Hematopoietic multipotent progenitor cell treated with erythropoietin and hydrocortisone succinate and interleukin-3 and kit ligand, for 4 days (in vitro differentiated cells): ENCODE data around the gene FBN2.

ENCODE experiments used
- DNase-seq: peaks from one replicate; pipeline ENCODE4 v3.0.0-alpha.2; 2015

The FBN2 gene

DNA sequence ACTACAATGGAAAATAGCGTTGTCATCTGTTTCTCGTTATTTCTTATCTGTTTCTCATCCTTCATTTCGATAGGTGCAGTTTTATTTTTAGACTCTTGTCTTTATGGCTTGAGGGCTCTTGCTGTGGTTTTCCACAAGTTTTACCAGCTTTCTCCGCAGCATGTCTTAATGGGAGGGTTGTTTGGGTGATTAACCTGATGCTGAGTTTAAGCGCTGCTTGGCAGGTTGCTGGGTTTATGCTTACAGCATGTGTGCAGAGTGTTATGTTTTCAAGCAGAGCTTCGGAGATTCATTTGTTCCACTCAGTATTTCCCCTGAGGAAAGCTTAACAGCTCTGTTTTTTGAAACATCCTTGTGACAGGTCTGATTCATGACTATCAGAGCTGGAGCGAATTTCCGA lies 300.5 kb downstream of the FBN2 start:
- DNase-seq, result no peak

- no peak for DNase-seq
Observed at GRCh38 chr5:128237000-128237399, 301.0 kb downstream of the FBN2 start.

DNA sequence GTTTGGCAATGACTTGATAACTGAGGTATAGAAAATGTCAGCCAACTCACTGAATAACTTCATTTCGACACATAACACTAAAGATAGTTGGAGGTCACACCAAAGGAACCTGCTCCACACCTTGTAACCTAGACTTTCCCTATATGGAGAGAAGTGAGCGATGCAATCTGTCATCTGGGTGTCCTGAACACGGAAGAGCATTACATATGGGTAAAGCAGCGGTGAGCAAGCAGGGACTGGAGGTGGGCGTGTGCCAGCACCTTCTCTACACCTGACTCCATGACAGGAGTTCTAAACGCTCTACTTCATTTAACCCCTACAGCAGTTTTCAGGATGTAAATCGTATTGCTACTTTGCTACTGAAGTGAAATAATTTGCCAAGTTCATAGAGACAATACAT lies 301.7 kb downstream of the FBN2 start:
- no peak for DNase-seq

DNA sequence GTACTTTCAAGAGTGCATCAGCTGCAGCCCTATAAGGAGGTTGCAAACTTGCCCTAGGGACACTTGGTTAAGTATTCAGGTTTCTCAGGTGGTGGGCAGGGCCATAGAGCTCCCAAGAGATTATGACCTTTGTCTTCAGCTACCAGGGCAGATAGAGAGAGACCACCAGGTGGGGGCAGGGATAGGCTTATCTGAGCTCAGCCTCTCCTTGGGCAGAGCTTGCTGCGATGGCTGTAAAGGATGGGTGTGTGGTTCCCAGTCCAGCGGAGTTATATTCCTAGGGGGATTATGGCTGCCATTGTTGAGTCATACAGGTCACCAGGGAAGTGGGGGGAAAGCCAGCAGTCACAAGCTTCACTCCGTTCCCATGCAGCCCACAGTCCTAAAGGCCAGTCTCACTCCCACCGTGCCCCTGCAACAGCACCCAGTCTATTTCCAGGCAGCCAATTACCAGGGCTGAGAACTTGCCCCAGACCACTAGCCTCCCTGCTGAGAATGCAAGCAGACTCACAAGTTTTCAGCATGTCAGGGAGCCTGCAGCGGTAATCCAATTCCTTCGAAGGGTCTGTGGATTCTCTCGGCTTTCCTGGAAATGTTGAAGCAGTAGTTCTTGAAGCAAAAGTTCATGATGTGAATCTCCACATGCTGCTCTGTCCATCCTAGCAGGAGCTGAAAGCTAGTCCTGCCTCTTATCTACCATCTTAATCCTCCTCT lies 303.0 kb downstream of the FBN2 start:
- no peak for DNase-seq

DNA sequence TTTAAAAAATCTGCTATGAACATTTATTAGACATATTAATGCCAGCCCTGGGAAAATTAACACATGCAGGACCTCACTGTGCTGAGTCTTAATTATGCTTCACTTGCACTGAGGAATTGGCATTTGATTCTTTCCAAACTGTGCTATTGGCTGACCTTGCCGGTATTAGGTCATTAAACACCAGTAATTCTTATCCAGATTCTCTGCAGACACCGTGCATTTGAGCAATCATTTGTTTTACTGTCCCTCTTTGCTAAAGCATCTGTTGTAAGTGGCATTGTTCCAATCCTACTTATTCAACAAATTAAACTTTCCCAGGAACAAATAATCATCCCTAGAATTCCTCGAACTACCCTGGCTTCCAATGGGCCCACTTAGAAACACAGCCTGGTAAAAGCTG lies 309.5 kb downstream of the FBN2 start:
- no peak for DNase-seq

GRCh38 chr5:128228008-128228407 lies 310.0 kb downstream of the FBN2 start:
- peak; percentile 13 for DNase-seq

GRCh38 chr5:128225245-128226030 lies 312.6 kb downstream of the FBN2 start:
- DNase-seq, result no peak

DNA sequence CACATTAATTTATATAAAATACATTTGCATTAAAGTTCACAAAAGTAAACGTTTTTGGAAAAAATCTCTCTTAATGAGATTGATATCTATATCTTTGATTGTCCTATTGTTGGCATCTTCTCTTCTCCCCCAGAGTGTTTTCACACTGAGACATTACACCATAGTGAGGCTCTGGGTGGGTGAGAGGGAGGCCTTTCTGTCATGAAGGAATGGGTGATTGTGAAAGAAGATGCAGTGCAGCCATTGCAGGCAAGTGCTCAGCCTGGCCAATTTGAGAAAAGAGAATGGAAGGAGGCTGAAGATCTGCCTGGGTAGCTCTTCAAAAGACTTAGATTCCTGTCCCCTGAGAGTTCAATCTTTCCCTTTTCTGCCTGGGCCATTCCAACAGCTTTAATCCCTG lies 313.7 kb downstream of the FBN2 start:
- no peak for DNase-seq

DNA sequence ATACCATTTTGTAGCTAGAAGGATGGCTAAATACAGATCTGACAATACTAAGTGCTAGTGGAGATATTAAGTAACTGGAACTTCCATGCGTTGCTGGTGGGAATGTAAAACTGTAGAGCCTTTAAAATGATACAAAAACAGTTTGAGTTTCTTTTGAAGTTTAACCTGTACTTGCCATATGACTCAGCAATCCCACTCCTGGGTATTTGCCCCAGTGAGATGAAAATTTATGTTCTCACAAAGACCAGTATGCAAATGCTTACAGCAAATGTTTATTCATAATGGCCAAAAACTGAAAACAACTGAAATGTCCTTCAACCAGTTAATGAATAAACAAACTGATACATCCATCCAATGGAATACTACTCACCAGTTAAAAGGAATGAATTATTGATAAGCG lies 317.2 kb downstream of the FBN2 start:
- DNase-seq, result no peak

- DNase-seq, result no peak
Observed at GRCh38 chr5:128216860-128217531, 321.0 kb downstream of the FBN2 start.

GRCh38 chr5:128216285-128216684 lies 321.8 kb downstream of the FBN2 start:
- no peak for DNase-seq

GRCh38 chr5:128213833-128214232 lies 324.2 kb downstream of the FBN2 start:
- DNase-seq, result no peak

GRCh38 chr5:128213340-128213739 lies 324.7 kb downstream of the FBN2 start:
- peak; percentile 77 for DNase-seq

DNA sequence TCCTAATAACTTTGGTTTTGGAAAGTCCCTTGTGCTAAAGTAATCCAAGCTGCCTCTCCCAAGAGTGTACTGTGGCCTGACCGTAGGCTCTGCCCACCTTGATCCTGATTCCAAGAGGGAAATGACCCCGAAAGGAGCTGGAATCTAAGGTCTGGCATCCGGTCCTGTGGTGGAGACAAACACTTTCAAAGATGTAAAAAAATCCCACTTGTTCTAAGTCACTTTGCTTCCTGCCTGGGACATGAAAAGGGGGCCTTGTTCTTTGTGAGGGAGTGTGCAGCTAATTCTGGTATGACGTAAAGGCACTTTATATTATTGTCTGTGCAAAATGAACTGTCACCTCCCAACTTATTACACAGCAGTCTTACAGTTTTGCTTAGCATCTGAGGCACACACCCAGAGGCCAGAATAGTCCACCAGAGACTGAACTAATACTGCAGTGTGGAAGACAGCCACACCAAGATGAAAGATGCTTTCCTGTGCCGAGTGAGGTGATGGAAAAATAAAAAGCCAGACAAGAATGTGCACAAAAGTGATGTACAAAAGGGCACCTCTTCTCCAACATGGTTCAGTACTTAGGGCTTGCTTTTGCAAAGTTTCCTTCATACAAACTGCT lies 325.7 kb downstream of the FBN2 start:
- no peak for DNase-seq

DNA sequence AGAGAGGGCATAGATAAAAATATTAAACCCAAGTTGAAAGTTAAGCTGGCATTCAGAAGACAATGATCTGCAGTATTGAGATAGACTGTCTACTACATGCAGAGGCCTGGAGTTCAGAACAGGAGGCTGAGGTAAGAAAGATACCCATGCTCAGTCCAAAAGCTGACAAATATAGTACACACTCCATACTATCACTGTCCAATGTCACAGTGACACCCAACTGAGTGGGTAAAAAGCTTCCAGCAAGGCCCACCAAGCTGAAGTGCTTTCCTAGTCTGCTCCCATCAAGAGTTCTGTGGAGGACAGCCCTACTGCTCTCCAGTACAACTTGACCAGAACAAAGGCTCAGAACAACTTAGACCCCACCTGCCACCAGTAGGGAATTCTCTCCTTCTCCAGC lies 329.6 kb downstream of the FBN2 start:
- DNase-seq, result no peak
